Neural progenitor cell (in vitro differentiated cells): Measurements from ENCODE around the gene ARMC3. TPM values are rescaled to one million over a fixed set of nuclear protein-coding genes. Genes with fewer than 3 reads are reported as not detected.

Experiments used
- DNase-seq: peaks from one replicate; pipeline ENCODE4 v3.0.0-alpha.2; 2016; ENCODE audit warnings: low spot score
- H2AFZ ChIP-seq: fragments of 200-600 bp; sonication (generic); replicated peaks from 2 replicates; pipeline ENCODE4 v1.6.1; 2016; ENCODE audit warnings: antibody characterized with exemption
- H3F3A ChIP-seq: fragments of 200-600 bp; sonication (generic); 2 replicates; pipeline ENCODE4 v1.6.1; 2016; ENCODE audit warnings: antibody characterized with exemption, low read depth
- H3K27ac ChIP-seq: fragments of 200-600 bp; sonication (generic); 2 replicates; pipeline ENCODE4 v1.5.1; 2016; ENCODE audit warnings: mild to moderate bottlenecking
- H3K27me3 ChIP-seq: fragments of 200-600 bp; sonication (generic); 2 replicates; pipeline ENCODE4 v1.6.1; 2016; ENCODE audit warnings: mild to moderate bottlenecking, moderate library complexity
- H3K36me3 ChIP-seq: fragments of 200-600 bp; sonication (generic); 2 replicates; pipeline ENCODE4 v1.5.1; 2016
- H3K4me1 ChIP-seq: fragments of 200-600 bp; sonication (generic); 2 replicates; pipeline ENCODE4 v1.6.1; 2016; ENCODE audit warnings: mixed run types
- H3K4me2 ChIP-seq: fragments of 200-600 bp; sonication (generic); 2 replicates; pipeline ENCODE4 v1.6.1; 2016
- H3K4me3 ChIP-seq: fragments of 200-600 bp; sonication (generic); 2 replicates; pipeline ENCODE4 v1.5.1; 2016
- H3K79me2 ChIP-seq: fragments of 200-600 bp; sonication (generic); 2 replicates; pipeline ENCODE4 v1.6.1; 2016; ENCODE audit warnings: low read depth
- H3K9ac ChIP-seq: fragments of 200-600 bp; sonication (generic); 2 replicates; pipeline ENCODE4 v1.6.1; 2016
- H3K9me3 ChIP-seq: fragments of 200-600 bp; sonication (generic); 2 replicates; pipeline ENCODE4 v1.5.1; 2016; ENCODE audit warnings: low read depth
- H4K20me1 ChIP-seq: fragments of 200-600 bp; sonication (generic); 2 replicates; pipeline ENCODE4 v1.6.1; 2016; ENCODE audit warnings: low read depth
- H3K27ac Mint-ChIP-seq: 3 replicates; pipeline ENCODE4 v1.8.0; 2021; ENCODE audit warnings: mixed read lengths
- H3K27me3 Mint-ChIP-seq: 2 replicates; pipeline ENCODE4 v1.8.0; 2022; ENCODE audit warnings: low read depth, mild to moderate bottlenecking, inconsistent platforms, moderate library complexity, mixed read lengths; ENCODE audit not compliant: insufficient read depth
- H3K36me3 Mint-ChIP-seq: 3 replicates; pipeline ENCODE4 v1.8.0; 2021; ENCODE audit warnings: mixed read lengths
- H3K4me1 Mint-ChIP-seq: 3 replicates; pipeline ENCODE4 v1.8.0; 2021; ENCODE audit warnings: mixed read lengths
- H3K4me3 Mint-ChIP-seq: 3 replicates; pipeline ENCODE4 v1.8.0; 2021; ENCODE audit warnings: mild to moderate bottlenecking, moderate library complexity, mixed read lengths
- H3K9me3 Mint-ChIP-seq: 3 replicates; pipeline ENCODE4 v1.8.0; 2020; ENCODE audit warnings: mixed read lengths
- CTCF ChIP-seq: fragments of 200-600 bp; sonication (generic); IDR thresholded peaks from 2 replicates; pipeline ENCODE4 v1.5.1; 2017; ENCODE audit warnings: antibody characterized with exemption, mild to moderate bottlenecking
- EZH2 ChIP-seq: fragments of 200-600 bp; sonication (generic); IDR thresholded peaks from 2 replicates; pipeline ENCODE4 v1.6.1; 2017; ENCODE audit warnings: antibody characterized with exemption, mild to moderate bottlenecking, moderate library complexity
- EZH2phosphoT487 ChIP-seq: fragments of 200-600 bp; sonication (generic); IDR thresholded peaks from 2 replicates; pipeline ENCODE4 v1.6.1; 2017; ENCODE audit warnings: antibody characterized with exemption
- total RNA-seq: library from RNA; depleted of rRNA; stranded (reverse); fragments of >200 nt; gene quantifications from 2 replicates; pipeline ENCODE4 v1.2.3, GENCODE V29; 2015; ENCODE audit warnings: low replicate concordance

Gene ARMC3
- total RNA-seq, 1 donor from 2014 or later, result 14.6 TPM

- no peak for DNase-seq
- Histone ChIP-seq H3K36me3 (no peaks in the 10 kb centered on the region), H3K9ac (no peak overlapping the region), H3K79me2 (no peaks in the 10 kb centered on the region), H3K4me3 (no peak overlapping the region), H3K4me2 (no peak overlapping the region), H2AFZ (no peak overlapping the region), H4K20me1 (no peaks in the 10 kb centered on the region), H3K9me3 (no peaks in the 10 kb centered on the region), H3K27me3 (no peaks in the 10 kb centered on the region), H3K27ac (no peak overlapping the region), H3F3A (no peaks in the 10 kb centered on the region), H3K4me1 (no peaks in the 10 kb centered on the region)
- Mint-ChIP-seq H3K27ac (no peak overlapping the region), H3K36me3 (no peaks in the 10 kb centered on the region), H3K4me1 (peaks cover 28% of the 10 kb centered on the region), H3K9me3 (no peaks in the 10 kb centered on the region), H3K4me3 (no peak overlapping the region), H3K27me3 (peaks cover 4% of the 10 kb centered on the region)
- TF ChIP-seq EZH2phosphoT487, result no peak
- no peak for TF ChIP-seq EZH2
- TF ChIP-seq CTCF, result no peak
These were observed 65.5 kb downstream of the ARMC3 start for GRCh38 chr10:22993314-22993713.

- DNase-seq, result peak; percentile 16
- TF ChIP-seq CTCF, result no peak
- TF ChIP-seq EZH2phosphoT487, result no peak
- TF ChIP-seq EZH2, result no peak
These were observed 69.2 kb downstream of the ARMC3 start for GRCh38 chr10:22997096-22997495.

GRCh38 chr10:22998091-22998490 is 70.2 kb downstream of the ARMC3 start:
- Histone ChIP-seq H3K9ac (no peak overlapping the region), H2AFZ (no peak overlapping the region), H3K79me2 (no peaks in the 10 kb centered on the region), H3F3A (no peaks in the 10 kb centered on the region), H3K9me3 (no peaks in the 10 kb centered on the region), H3K27me3 (no peaks in the 10 kb centered on the region), H3K4me1 (peaks cover 11% of the 10 kb centered on the region), H3K36me3 (no peaks in the 10 kb centered on the region), H3K4me3 (no peak overlapping the region), H4K20me1 (no peaks in the 10 kb centered on the region), H3K4me2 (no peak overlapping the region), H3K27ac (no peak overlapping the region)
- TF ChIP-seq EZH2 (no peak), CTCF (no peak), EZH2phosphoT487 (no peak)
- H3K27ac Mint-ChIP-seq, result no peak overlapping the region
- DNase-seq, result no peak
- H3K9me3 Mint-ChIP-seq, result no peaks in the 10 kb centered on the region
- no peaks in the 10 kb centered on the region for H3K36me3 Mint-ChIP-seq
- H3K4me1 Mint-ChIP-seq, result peaks cover 7% of the 10 kb centered on the region
- H3K4me3 Mint-ChIP-seq, result no peak overlapping the region
- peaks cover 4% of the 10 kb centered on the region for H3K27me3 Mint-ChIP-seq

More at GRCh38 chr10:22997096-22997495, 69.2 kb downstream of the ARMC3 start:
- H2AFZ ChIP-seq, result no peak overlapping the region
- H3K9me3 ChIP-seq, result no peaks in the 10 kb centered on the region
- H3K27me3 ChIP-seq, result no peaks in the 10 kb centered on the region
- H3F3A ChIP-seq, result no peaks in the 10 kb centered on the region
- no peak overlapping the region for H3K27ac ChIP-seq
- Mint-ChIP-seq H3K9me3 (no peaks in the 10 kb centered on the region), H3K4me1 (peaks cover 9% of the 10 kb centered on the region), H3K27me3 (peaks cover 4% of the 10 kb centered on the region), H3K4me3 (no peak overlapping the region), H3K36me3 (no peaks in the 10 kb centered on the region), H3K27ac (no peak overlapping the region)
- no peaks in the 10 kb centered on the region for H3K79me2 ChIP-seq
- peaks cover 9% of the 10 kb centered on the region for H3K4me1 ChIP-seq
- no peak overlapping the region for H3K9ac ChIP-seq
- H3K36me3 ChIP-seq, result no peaks in the 10 kb centered on the region
- no peaks in the 10 kb centered on the region for H4K20me1 ChIP-seq
- no peak overlapping the region for H3K4me2 ChIP-seq
- H3K4me3 ChIP-seq, result no peak overlapping the region
